IPS-11a (cell line): ENCODE data around the gene IRF2BP1.
A peak's percentile ranks its signal among the peaks of the same experiment; 100 is the strongest.
"Not testable (repeated sequence)": the region's sequence is repeated elsewhere in the genome, so short reads cannot be mapped to it uniquely, and the experiment has no call there.

Experiments used
- H3K4me3 ChIP-seq: one replicate; pipeline ENCODE4 v1.5.1; 2013; ENCODE audit warnings: low read depth, low read length, control low read depth

The IRF2BP1 gene

GRCh38 chr19:45882652-45883585 is 3.0 kb downstream of the IRF2BP1 start:
- peak overlapping the region; percentile 31 for H3K4me3 ChIP-seq

GRCh38 chr19:45881909-45882528 is 3.9 kb downstream of the IRF2BP1 start:
- H3K4me3 ChIP-seq, result peak overlapping the region; percentile 6

GRCh38 chr19:45881082-45881908 is 4.6 kb downstream of the IRF2BP1 start:
- H3K4me3 ChIP-seq, result no peak overlapping the region

- no peak overlapping the region for H3K4me3 ChIP-seq
Observed at GRCh38 chr19:45879971-45880370, 6.0 kb downstream of the IRF2BP1 start.

- no peak overlapping the region for H3K4me3 ChIP-seq
Observed at GRCh38 chr19:45879055-45879454, 6.9 kb downstream of the IRF2BP1 start.

GRCh38 chr19:45878043-45878794 is 7.7 kb downstream of the IRF2BP1 start:
- H3K4me3 ChIP-seq, result no peak overlapping the region

GRCh38 chr19:45876411-45877197 is 9.3 kb downstream of the IRF2BP1 start:
- H3K4me3 ChIP-seq, result no peak overlapping the region

- H3K4me3 ChIP-seq, result no peak overlapping the region
Observed at GRCh38 chr19:45876161-45876410, 9.9 kb downstream of the IRF2BP1 start.

- H3K4me3 ChIP-seq, result no peak overlapping the region
Observed at GRCh38 chr19:45874620-45874966, 11.3 kb downstream of the IRF2BP1 start.

- H3K4me3 ChIP-seq, result no peak overlapping the region
Observed at GRCh38 chr19:45873219-45873772, 12.6 kb downstream of the IRF2BP1 start.

- no peak overlapping the region for H3K4me3 ChIP-seq
Observed at GRCh38 chr19:45872095-45872919, 13.6 kb downstream of the IRF2BP1 start.

- H3K4me3 ChIP-seq, result no peak overlapping the region
Observed at GRCh38 chr19:45870798-45871197, 15.1 kb downstream of the IRF2BP1 start.

- not testable (repeated sequence) for H3K4me3 ChIP-seq
Observed at GRCh38 chr19:45867241-45867640, 18.7 kb downstream of the IRF2BP1 start.

- H3K4me3 ChIP-seq, result no peak overlapping the region
Observed at GRCh38 chr19:45866400-45867176, 19.4 kb downstream of the IRF2BP1 start.

GRCh38 chr19:45865269-45865948 is 20.5 kb downstream of the IRF2BP1 start:
- H3K4me3 ChIP-seq, result peak overlapping the region; percentile 88

GRCh38 chr19:45864629-45865082 is 21.3 kb downstream of the IRF2BP1 start:
- H3K4me3 ChIP-seq, result peak overlapping the region; percentile 88

GRCh38 chr19:45863840-45864628 is 21.9 kb downstream of the IRF2BP1 start, which contains the start of gene FOXA3:
FOXA3 (plus strand) TSS chr19:45864326; CDS start chr19:45864457, 131 bp downstream.
- peak within 1 kb of the TSS; percentile 88 for H3K4me3 ChIP-seq
